HUES64 (cell line): ENCODE results near the gene ZBED1.
A peak's percentile ranks its signal among the peaks of the same experiment; 100 is the strongest.
"Not testable (repeated sequence)": the region's sequence is repeated elsewhere in the genome, so short reads cannot be mapped to it uniquely, and the experiment has no call there.

Source experiments
- H3K27ac ChIP-seq: 2 replicates; pipeline ENCODE4 v1.7.0; 2013; ENCODE audit warnings: low read depth, low read length, inconsistent platforms
- H3K27me3 ChIP-seq: 2 replicates; pipeline ENCODE4 v1.6.1; 2013; ENCODE audit warnings: mild to moderate bottlenecking, low read length; ENCODE audit not compliant: insufficient read depth
- H3K36me3 ChIP-seq: 2 replicates; pipeline ENCODE4 v1.6.1; 2013; ENCODE audit warnings: mild to moderate bottlenecking, low read length; ENCODE audit not compliant: insufficient read depth
- H3K4me1 ChIP-seq: 2 replicates; pipeline ENCODE4 v1.6.1; 2013; ENCODE audit warnings: mild to moderate bottlenecking, low read length, moderate library complexity; ENCODE audit not compliant: insufficient read depth
- H3K4me3 ChIP-seq: 2 replicates; pipeline ENCODE4 v1.5.1; 2013; ENCODE audit warnings: mild to moderate bottlenecking, low read length, moderate library complexity
- H3K9ac ChIP-seq: 2 replicates; pipeline ENCODE4 v1.6.1; 2013; ENCODE audit warnings: mild to moderate bottlenecking, low read depth, low read length
- H3K9me3 ChIP-seq: 2 replicates; pipeline ENCODE4 v1.6.1; 2013; ENCODE audit warnings: low read depth, low read length; ENCODE audit not compliant: insufficient read depth
- WGBS: fragments of 150-250, 120-280 bp; methylation state at CpG from one replicate; pipeline ENCODE4 v1.1.7; 2013; ENCODE audit warnings: missing lambda C conversion rate; 5-methylcytosine and 5-hydroxymethylcytosine counted together

ZBED1 gene

DNA sequence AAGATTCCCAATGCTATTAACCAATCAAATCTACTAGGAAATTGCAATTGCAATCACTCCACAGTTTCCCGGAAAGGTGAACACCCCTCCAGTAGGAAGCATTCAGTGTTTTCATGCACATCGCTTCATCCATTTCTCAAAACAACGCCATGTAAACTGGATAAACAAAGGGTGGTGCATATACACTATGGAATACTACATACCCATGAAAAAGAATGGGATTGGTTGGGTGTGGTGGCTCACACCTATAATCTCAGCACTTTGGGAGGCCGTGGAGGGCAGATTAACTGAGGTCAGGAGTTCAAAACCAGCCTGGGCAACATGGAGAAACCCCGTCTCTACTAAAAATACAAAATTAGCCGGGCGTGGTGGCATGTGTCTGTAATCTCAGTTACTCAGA is 29.1 kb downstream of the ZBED1 start:
- H3K27me3 ChIP-seq, result no peaks in the 10 kb centered on the region
- no peak overlapping the region for H3K4me3 ChIP-seq
- H3K9ac ChIP-seq, result no peak overlapping the region
- peaks cover 18% of the 10 kb centered on the region for H3K9me3 ChIP-seq
- 96% methylated on average over 6 of the region's 7 CpGs for WGBS
- H3K36me3 ChIP-seq, result peaks cover 7% of the 10 kb centered on the region; the same call in 1 of the 2 replicates
- H3K27ac ChIP-seq, result no peak overlapping the region
- no peaks in the 10 kb centered on the region for H3K4me1 ChIP-seq

DNA sequence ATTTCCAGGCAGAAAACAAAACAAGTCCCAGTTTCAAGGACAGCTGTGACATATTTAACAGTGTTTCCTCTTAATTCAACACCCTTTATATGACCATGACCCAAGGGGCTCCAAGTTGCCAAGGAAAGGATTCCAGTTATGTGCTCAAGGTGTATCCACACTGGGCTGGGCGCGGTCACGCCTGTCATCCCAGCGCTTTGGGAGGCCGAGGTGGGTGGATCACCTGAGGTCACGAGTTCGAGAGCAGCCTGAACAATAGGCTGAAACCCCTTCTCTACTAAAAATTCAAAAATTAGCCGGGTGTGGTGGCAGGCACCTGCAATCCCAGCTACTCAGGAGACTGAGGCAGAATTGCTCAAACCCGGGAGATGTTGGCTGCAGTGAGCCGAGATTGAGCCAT is 29.6 kb downstream of the ZBED1 start:
- H3K9ac ChIP-seq, H3K4me1 ChIP-seq, H3K27me3 ChIP-seq, H3K36me3 ChIP-seq, H3K4me3 ChIP-seq, H3K27ac ChIP-seq: not testable (repeated sequence)
- H3K9me3 ChIP-seq, result peaks cover 20% of the 10 kb centered on the region
- 97% methylated on average over 10 of the region's 10 CpGs for WGBS

DNA sequence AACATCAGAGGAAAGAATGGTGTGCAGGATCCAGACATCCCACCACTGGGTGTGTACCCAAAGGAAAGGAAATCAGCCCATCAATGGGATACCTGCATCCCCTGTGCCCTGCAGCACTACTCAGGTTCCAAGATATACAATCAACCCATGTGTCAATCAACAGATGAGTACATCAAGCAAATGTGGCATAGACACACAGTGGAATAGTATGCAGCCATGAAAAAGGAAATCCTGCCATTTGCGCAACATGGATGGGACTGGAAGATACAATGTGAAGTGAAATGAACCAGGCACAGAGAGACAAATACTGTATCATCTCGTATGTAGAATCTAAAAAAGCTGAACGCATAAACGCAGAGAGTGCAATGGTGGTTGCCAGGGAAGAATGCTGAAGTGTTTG is 30.9 kb downstream of the ZBED1 start:
- not testable (repeated sequence) for H3K27ac ChIP-seq, H3K4me1 ChIP-seq, H3K4me3 ChIP-seq, H3K9ac ChIP-seq, H3K27me3 ChIP-seq, H3K36me3 ChIP-seq
- peaks cover 31% of the 10 kb centered on the region for H3K9me3 ChIP-seq
- WGBS, result 93% methylated on average over 4 of the region's 4 CpGs

DNA sequence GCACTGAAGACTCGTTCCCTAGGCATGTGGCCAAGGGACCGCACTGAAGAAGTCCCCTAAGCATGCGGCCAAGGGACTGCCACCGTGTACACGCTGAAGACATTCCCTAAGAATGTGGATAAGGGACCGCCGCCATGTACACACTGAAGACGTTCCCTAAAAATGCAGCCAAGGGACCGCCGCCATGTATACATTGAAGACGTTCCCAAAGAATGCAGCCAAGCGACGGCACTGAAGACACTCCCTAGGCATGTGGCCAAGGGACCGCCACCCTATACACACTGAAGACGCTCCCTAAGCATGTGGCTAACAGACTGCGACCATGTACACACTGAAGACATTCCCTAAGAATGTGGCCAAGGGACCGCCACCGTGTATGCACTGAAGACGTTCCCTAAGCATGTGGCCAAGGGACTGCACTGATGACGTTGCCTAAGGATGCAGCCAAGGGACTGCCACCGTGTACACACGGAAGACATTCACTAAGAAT is 31.5 kb downstream of the ZBED1 start:
- H3K36me3 ChIP-seq, result peaks cover 10% of the 10 kb centered on the region; the same call in 1 of the 2 replicates
- 95% methylated on average over 22 of the region's 22 CpGs for WGBS

DNA sequence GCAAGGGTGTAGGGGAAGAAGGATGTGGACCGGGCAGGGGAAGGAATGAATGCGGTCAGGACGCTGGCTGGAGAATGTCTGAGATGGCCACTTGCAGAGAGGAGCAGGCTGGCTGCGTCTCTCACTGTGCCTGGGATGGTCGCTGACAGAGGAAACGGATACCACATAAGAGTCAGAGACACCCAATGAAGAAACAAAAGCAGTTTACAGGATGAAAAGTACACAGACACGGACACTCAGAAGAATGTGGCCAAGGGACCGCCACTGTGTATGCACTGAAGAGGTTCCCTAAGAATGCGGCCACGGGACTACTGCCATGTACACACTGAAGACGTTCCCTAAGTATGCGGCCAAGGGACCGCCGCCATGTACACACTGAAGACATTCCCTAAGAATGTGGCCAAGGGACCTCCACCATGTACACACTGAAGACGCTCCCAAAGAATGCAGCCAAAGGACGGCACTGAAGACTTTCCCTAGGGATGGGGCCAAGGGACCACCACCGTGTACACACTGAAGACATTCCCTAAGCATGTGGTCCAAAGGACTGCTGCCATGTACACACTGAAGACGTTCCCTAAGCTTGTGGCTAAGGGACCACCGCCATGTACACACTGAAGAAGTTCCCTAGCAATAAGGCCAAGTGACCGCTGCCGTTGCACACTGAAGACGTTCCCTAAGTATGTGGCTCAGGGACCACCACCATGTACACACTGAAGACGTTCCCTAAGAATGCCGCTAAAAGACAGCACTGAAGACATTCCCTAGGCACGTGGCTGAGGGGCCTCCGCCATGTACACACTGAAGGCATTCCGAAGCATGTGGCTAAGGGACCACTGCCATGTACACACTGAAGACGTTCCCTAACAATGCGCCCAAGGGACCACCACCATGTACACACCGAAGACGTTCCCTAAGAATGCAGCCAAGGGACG is 32.2 kb downstream of the ZBED1 start:
- H3K9ac ChIP-seq, result no peak overlapping the region
- no peak overlapping the region for H3K27ac ChIP-seq
- no peak overlapping the region for H3K4me3 ChIP-seq
- H3K4me1 ChIP-seq, result no peaks in the 10 kb centered on the region; the same call in 1 of the 2 replicates
- H3K9me3 ChIP-seq, result peaks cover 36% of the 10 kb centered on the region
- no peaks in the 10 kb centered on the region for H3K27me3 ChIP-seq
- H3K36me3 ChIP-seq, result peaks cover 10% of the 10 kb centered on the region; the same call in 1 of the 2 replicates
- 92% methylated on average over 32 of the region's 32 CpGs for WGBS

More for the DNA sequence above, 31.5 kb downstream of the ZBED1 start:
- Histone ChIP-seq H3K9ac (no peak overlapping the region), H3K4me1 (no peaks in the 10 kb centered on the region), H3K4me3 (no peak overlapping the region), H3K27ac (no peak overlapping the region), H3K27me3 (no peaks in the 10 kb centered on the region), H3K9me3 (peaks cover 36% of the 10 kb centered on the region)

DNA sequence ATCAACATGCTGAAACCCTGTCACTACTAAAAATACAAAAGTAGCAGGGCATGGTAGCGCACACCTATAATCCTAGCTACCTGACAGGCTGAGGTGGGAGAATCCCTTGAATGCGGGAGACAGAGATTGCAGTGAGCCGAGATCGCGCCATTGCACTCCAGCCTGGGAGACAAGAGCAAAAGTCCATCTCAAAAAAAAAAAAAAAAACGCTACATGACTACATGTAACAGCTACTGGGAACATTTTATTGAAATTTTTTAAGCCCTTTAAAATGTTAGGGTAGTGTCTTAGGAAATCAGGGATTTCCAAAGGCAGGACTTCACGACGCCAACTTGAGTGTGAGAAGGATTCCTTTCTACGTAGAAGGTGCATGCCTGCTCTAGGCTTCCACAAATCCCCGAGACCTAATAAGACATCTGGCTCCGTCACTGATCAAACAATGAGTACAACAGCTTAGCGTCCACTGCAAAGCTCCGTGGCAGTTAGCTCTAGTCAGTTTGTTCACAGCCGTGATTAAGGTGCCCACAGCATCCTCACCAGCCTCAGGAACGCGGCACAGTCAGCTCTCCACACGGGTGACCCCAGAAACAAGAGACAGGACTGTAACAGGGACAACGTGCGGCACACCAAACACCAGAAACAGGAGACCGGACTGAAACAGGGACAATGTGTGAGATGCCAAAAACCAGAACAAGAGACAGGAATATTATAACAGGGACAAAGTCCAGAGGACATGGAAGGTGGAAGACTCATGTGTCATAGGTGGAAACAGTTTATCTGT is 33.7 kb downstream of the ZBED1 start:
- no peak overlapping the region for H3K27ac ChIP-seq
- H3K36me3 ChIP-seq, result peaks cover 10% of the 10 kb centered on the region; the same call in 1 of the 2 replicates
- no peaks in the 10 kb centered on the region for H3K27me3 ChIP-seq
- no peak overlapping the region for H3K9ac ChIP-seq
- H3K9me3 ChIP-seq, result peaks cover 36% of the 10 kb centered on the region
- peaks cover 14% of the 10 kb centered on the region for H3K4me1 ChIP-seq
- 94% methylated on average over 20 of the region's 20 CpGs for WGBS
- H3K4me3 ChIP-seq, result no peak overlapping the region

DNA sequence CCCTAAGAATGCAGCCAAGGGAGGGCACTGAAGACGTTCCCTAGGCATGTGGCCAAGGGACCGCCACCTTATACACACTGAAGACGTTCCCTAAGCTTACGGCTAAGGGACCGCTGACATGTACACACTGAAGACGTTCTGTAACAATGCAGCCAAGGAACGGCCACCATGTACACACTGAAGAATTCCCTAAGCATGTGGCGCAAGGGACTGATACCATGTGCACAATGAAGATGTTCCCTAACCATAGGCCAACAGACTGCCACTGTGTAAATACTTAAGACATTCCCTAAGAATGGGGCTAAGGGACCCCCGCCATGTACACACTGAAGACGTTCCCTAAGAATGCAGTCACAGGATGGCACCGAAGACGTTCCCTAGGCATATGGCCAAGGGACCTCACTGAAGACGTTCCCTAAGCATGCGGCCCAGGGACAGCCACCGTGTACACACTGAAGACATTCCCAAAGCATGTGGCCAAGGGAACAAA is 36.1 kb downstream of the ZBED1 start:
- peaks cover 14% of the 10 kb centered on the region for H3K4me1 ChIP-seq
- H3K27ac ChIP-seq, result no peak overlapping the region; the same call in 1 of the 2 replicates
- peaks cover 31% of the 10 kb centered on the region for H3K9me3 ChIP-seq
- no peaks in the 10 kb centered on the region for H3K27me3 ChIP-seq
- no peak overlapping the region for H3K9ac ChIP-seq
- H3K4me3 ChIP-seq, result no peak overlapping the region
- 0 out of 2 replicates have a peak, but pooled peaks cover 7% of the 10 kb centered on the region for H3K36me3 ChIP-seq
- 91% methylated on average over 15 of the region's 15 CpGs for WGBS

DNA sequence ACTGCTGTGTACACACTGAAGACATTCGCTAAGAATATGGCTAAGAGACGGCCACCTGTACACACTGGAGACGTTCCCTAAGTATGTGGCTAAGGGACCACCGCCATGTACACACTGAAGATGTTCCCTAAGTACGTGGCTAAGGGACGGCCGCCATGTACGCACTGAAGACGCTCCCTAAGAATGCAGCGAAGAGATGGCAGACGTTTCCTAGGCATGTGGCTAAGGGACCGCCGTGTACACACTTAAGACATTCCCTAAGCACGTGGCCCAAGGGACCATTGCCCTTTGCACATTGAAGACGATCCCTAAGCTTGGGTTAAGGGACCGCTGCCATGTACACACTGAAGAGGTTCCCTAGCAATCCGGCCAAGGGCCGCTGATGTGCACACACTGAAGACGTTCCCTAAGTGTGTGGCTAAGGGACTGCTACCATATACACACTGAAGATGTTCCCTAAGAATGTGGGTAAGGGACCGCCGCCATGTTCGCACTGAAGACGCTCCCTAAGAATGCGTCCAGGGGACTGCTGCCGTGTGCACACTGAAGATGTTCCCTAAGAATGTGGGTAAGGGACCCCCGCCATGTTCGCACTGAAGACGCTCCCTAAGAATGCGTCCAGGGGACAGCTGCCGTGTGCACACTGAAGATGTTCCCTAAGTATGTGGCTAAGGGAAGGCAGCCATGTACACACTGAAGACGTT is 36.7 kb downstream of the ZBED1 start:
- Histone ChIP-seq H3K9me3 (peaks cover 26% of the 10 kb centered on the region), H3K27me3 (no peaks in the 10 kb centered on the region), H3K4me1 (peaks cover 14% of the 10 kb centered on the region), H3K27ac (no peak overlapping the region; the same call in 1 of the 2 replicates), H3K36me3 (0 out of 2 replicates have a peak, but pooled peaks cover 7% of the 10 kb centered on the region), H3K4me3 (no peak overlapping the region), H3K9ac (no peak overlapping the region)
- 84% methylated on average over 30 of the region's 31 CpGs for WGBS

DNA sequence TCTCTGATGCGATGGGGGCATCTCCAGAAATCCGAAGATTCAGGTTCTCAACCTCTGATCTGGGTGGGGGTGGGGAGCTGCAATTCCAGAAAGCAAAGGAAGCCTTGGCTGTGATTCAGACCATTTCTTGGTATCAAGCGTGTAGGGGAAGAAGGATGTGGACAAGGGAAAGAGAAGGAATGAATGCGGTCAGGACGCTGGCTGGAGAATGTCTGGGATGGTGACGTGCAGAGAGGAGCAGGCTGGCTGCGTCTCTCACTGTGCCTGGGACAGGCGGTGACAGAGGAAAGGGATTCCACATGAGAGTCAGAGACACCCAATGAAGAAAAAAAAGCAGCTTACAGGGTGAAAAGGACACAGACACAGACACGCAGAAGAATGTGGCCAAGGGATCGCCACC is 37.3 kb downstream of the ZBED1 start:
- H3K9me3 ChIP-seq, result peaks cover 23% of the 10 kb centered on the region
- 83% methylated on average over 10 of the region's 10 CpGs for WGBS
- not testable (repeated sequence) for H3K4me3 ChIP-seq, H3K9ac ChIP-seq, H3K27me3 ChIP-seq, H3K36me3 ChIP-seq
- peak overlapping the region; percentile 58; the same call in 1 of the 2 replicates for H3K27ac ChIP-seq
- peaks cover 14% of the 10 kb centered on the region for H3K4me1 ChIP-seq

DNA sequence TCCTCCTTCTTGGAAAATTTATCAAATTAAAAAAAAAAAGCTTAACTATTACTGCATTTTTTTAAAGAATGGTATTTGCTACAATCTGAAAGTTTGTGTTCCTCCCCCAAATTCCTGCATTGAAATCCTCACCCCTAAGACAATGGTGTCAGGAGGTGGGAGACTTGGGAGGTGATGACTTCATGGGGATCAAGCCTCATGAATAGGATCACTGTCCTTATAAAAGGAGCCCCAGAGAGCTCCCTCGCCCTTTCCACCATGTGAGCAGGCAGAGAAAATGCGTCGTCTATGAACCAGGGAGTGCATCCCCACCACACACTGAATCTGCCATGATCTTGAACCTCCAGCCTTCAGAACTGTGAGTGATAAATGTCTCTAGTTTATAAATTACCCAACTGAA is 38.0 kb downstream of the ZBED1 start:
- Histone ChIP-seq H3K4me3 (no peak overlapping the region), H3K9ac (no peak overlapping the region), H3K4me1 (peaks cover 14% of the 10 kb centered on the region), H3K36me3 (0 out of 2 replicates have a peak, but pooled peaks cover 7% of the 10 kb centered on the region), H3K9me3 (peaks cover 23% of the 10 kb centered on the region), H3K27ac (peak overlapping the region; percentile 69; the same call in 1 of the 2 replicates), H3K27me3 (no peaks in the 10 kb centered on the region)
- 55% methylated on average over 3 of the region's 3 CpGs for WGBS
